OCI-LY7 (cell line): ENCODE measurements around the gene IQSEC2. TPM values are rescaled to one million over a fixed set of nuclear protein-coding genes. Genes with fewer than 3 reads are reported as not detected.

Experiments used
- BruUV-seq: library from RNA; stranded (reverse); fragments of 400-500 nt; replicated peaks from 2 replicates; lab custom pipeline; 2021; lab: Mats Ljungman, UMichigan
- CTCF ChIA-PET: fragments of 300-600 bp; sonication (Branson Sonifier 250); formaldehyde crosslinking; loops from one replicate; lab custom pipeline; 2022; ENCODE audit warnings: antibody characterized with exemption; ENCODE audit not compliant: unreplicated experiment; lab: Charles Lee
- POLR2A ChIA-PET: fragments of 300-600 bp; sonication (Branson Sonifier 250); formaldehyde crosslinking; loops from one replicate; lab custom pipeline; 2022; ENCODE audit warnings: antibody characterized with exemption; lab: Charles Lee
- DNase-seq: peaks from one replicate; pipeline ENCODE4 v3.0.0-alpha.2; 2015; ENCODE audit warnings: low spot score
- H2AFZ ChIP-seq: fragments of 200-600 bp; sonication (generic), shearing (Covaris generic); 2 replicates; pipeline ENCODE4 v1.6.1; 2014; ENCODE audit warnings: mild to moderate bottlenecking, antibody characterized with exemption, low read length, moderate library complexity
- H3K27ac ChIP-seq: fragments of 200-600 bp; sonication (generic); 2 replicates; pipeline ENCODE4 v1.5.1; 2014; ENCODE audit warnings: mixed run types, low read depth, mild to moderate bottlenecking, moderate library complexity, low read length, inconsistent platforms; ENCODE audit not compliant: poor library complexity, severe bottlenecking
- H3K36me3 ChIP-seq: fragments of 200-600 bp; sonication (generic); 2 replicates; pipeline ENCODE4 v1.6.1; 2014; ENCODE audit warnings: mild to moderate bottlenecking, antibody characterized with exemption, low read length, moderate library complexity, mixed read lengths; ENCODE audit not compliant: insufficient read depth
- H3K4me1 ChIP-seq: fragments of 200-600 bp; sonication (generic); 2 replicates; pipeline ENCODE4 v1.5.1; 2014; ENCODE audit warnings: mild to moderate bottlenecking, low read length; ENCODE audit not compliant: insufficient read depth, poor library complexity, severe bottlenecking
- H3K4me2 ChIP-seq: fragments of 200-600 bp; sonication (generic); 2 replicates; pipeline ENCODE4 v1.6.1; 2014; ENCODE audit warnings: mild to moderate bottlenecking, low read length
- H3K4me3 ChIP-seq: fragments of 200-600 bp; sonication (generic); 2 replicates; pipeline ENCODE4 v1.5.1; 2014; ENCODE audit warnings: mild to moderate bottlenecking, low read depth, low read length; ENCODE audit not compliant: poor library complexity, severe bottlenecking
- H3K79me2 ChIP-seq: fragments of 200-600 bp; sonication (generic); 2 replicates; pipeline ENCODE4 v1.6.1; 2016; ENCODE audit warnings: low read depth, mild to moderate bottlenecking, low read length, moderate library complexity, mixed read lengths; ENCODE audit not compliant: insufficient read depth
- H3K9me2 ChIP-seq: fragments of 200-600 bp; sonication (generic); 2 replicates; pipeline ENCODE4 v1.6.1; 2016; ENCODE audit warnings: mild to moderate bottlenecking, low read length, mixed read lengths; ENCODE audit not compliant: insufficient read depth
- H3K9me3 ChIP-seq: fragments of 200-600 bp; sonication (generic); 2 replicates; pipeline ENCODE4 v1.6.1; 2014; ENCODE audit warnings: mild to moderate bottlenecking, mixed run types, low read length, mixed read lengths
- H4K20me1 ChIP-seq: fragments of 200-600 bp; sonication (generic); 2 replicates; pipeline ENCODE4 v1.6.1; 2014; ENCODE audit warnings: mild to moderate bottlenecking, antibody characterized with exemption, low read length, moderate library complexity, mixed read lengths; ENCODE audit not compliant: insufficient read depth
- CTCF ChIP-seq: fragments of 200-600 bp; sonication (generic); conservative IDR thresholded peaks from 2 replicates; pipeline ENCODE4 v1.5.1; 2014; ENCODE audit warnings: mild to moderate bottlenecking, antibody characterized with exemption, low read length, moderate library complexity, mixed read lengths
- EZH2phosphoT487 ChIP-seq: fragments of 200-600 bp; sonication (generic); IDR thresholded peaks from 2 replicates; pipeline ENCODE4 v1.6.1; 2018; ENCODE audit warnings: low read depth, borderline replicate concordance, mild to moderate bottlenecking, mixed run types, antibody characterized with exemption, low read length, moderate library complexity, mixed read lengths
- intact Hi-C: fragments of 100-400 bp; cut with micrococcal nuclease; formaldehyde crosslinking; loops from one replicate; pipeline ENCODE4 v1.10.0; 2022; ENCODE audit not compliant: unreplicated experiment
- total RNA-seq, 2 experiments: library from RNA; depleted of rRNA in 1 of 2; stranded (reverse); fragments of >200 nt in 1 of 2; shearing (Covaris generic) in 1 of 2; gene quantifications; 2 replicates each; pipeline ENCODE4 v1.2.3, GENCODE V29; 2014 to 2022

Gene IQSEC2
- total RNA-seq, 2 experiments from 2014 or later = not detected

GRCh38 chrX:53321230-53321942, 40.0 kb upstream of the IQSEC2 start:
- Histone ChIP-seq H3K27ac (no peak overlapping the region), H2AFZ (no peak overlapping the region), H3K9me3 (no peaks in the 10 kb centered on the region), H3K9me2 (no peaks in the 10 kb centered on the region), H3K36me3 (no peaks in the 10 kb centered on the region), H3K4me1 (no peaks in the 10 kb centered on the region), H4K20me1 (no peaks in the 10 kb centered on the region), H3K4me3 (no peak overlapping the region), H3K79me2 (no peaks in the 10 kb centered on the region), H3K4me2 (no peak overlapping the region)
- TF ChIP-seq CTCF (no peak), EZH2phosphoT487 (no peak)
- no TSS peak for BruUV-seq
- intact Hi-C loops = no loop called here
- ChIA-PET CTCF (no interaction called here), POLR2A (no interaction called here)
- no peak for DNase-seq

- intact Hi-C loops = no loop called here
- POLR2A ChIA-PET = no interaction called here
- no peak for TF ChIP-seq EZH2phosphoT487
- TF ChIP-seq CTCF = no peak
- Histone ChIP-seq H3K79me2 (no peaks in the 10 kb centered on the region), H3K9me3 (no peaks in the 10 kb centered on the region), H3K36me3 (no peaks in the 10 kb centered on the region), H3K9me2 (no peaks in the 10 kb centered on the region), H2AFZ (no peak overlapping the region), H3K4me2 (no peak overlapping the region), H4K20me1 (no peaks in the 10 kb centered on the region), H3K4me1 (no peaks in the 10 kb centered on the region), H3K4me3 (no peak overlapping the region), H3K27ac (no peak overlapping the region)
- no peak for DNase-seq
- CTCF ChIA-PET = no interaction called here
- no TSS peak for BruUV-seq
These were observed 39.3 kb upstream of the IQSEC2 start for GRCh38 chrX:53320543-53321229.
